Suppressor macrophage treated with lipopolysaccharide for 4 hours (primary cell): ENCODE data around the gene CFAP45.

Source experiments
- DNase-seq: peaks from one replicate; pipeline ENCODE4 v3.0.0-alpha.2; 2020

CFAP45 gene

DNA sequence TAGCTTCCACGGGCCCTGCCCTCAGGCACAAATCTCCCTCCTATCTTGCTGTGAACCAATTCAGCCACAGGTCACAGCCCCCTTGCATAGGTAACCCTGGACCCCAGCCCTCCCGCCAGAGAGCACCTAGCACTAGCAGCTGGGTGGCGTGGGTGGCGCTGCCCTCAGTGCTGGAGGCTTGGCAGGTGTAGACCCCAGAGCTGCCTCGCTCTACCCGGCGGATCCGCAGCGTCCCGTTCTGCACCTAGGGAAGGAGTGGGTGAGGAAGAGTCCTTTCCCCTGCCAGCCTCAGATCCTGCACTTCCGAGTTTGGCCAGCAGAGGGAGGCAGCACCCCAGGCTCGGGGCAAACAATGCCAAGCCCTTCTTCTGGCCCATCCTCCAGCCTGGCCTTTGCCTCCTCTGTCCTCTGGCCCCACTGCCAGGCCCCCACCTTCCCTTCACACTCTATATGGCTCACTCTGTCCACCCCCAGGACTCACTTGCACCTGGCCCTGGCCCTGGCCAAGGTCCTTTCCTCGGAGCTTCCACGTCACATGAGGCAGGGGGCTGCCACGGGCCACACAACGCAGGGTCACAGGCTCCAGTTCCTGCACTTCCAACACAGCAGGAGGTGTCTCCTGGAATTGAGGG lies 36.4 kb upstream of the CFAP45 start:
- peak; percentile 76 for DNase-seq

DNA sequence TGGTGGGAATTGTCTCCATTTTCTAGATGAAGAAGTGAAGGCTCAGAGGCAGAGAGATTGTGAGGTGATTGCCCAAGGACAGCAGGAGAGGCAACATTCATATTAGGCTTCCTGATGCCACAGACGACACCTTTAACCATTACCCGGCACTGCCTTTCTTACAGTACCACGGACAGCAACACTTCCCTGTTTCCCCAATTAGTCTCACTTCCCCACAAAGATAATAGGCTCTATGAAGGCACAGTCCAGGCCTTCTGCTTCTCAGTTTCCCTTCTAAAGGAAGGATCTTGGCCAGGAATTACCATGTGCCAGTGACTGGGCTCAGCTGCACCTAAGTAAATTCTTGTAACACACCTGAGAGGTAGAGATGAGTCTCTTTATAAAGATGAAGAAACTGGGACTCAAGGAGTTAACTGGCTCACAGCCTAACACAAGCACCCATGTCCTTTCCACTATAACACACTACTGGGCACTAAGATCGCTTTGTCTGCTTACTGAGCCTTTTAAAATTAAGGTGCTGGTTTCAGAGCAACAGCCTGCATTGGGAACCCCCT lies 35.8 kb upstream of the CFAP45 start:
- DNase-seq, result peak; percentile 72

DNA sequence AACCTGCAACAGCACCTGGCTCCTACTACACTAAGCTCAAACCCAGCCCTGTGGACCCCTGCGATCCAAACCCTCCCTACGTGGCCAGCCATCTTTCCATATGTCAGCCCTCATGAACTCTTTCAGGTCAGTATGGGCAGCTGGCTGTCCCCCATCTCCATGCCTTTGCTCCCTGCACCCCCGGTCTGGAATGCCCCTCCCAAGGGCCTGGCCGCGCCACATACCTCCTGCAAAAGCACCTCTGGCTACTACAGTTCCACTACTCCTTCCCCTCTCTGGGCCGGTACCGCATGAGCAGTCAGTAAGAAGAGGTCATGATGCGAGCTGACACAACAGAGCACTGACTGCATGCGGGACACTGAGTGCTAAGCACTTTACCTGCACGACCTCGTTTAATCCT lies 35.3 kb upstream of the CFAP45 start:
- DNase-seq, result no peak

DNA sequence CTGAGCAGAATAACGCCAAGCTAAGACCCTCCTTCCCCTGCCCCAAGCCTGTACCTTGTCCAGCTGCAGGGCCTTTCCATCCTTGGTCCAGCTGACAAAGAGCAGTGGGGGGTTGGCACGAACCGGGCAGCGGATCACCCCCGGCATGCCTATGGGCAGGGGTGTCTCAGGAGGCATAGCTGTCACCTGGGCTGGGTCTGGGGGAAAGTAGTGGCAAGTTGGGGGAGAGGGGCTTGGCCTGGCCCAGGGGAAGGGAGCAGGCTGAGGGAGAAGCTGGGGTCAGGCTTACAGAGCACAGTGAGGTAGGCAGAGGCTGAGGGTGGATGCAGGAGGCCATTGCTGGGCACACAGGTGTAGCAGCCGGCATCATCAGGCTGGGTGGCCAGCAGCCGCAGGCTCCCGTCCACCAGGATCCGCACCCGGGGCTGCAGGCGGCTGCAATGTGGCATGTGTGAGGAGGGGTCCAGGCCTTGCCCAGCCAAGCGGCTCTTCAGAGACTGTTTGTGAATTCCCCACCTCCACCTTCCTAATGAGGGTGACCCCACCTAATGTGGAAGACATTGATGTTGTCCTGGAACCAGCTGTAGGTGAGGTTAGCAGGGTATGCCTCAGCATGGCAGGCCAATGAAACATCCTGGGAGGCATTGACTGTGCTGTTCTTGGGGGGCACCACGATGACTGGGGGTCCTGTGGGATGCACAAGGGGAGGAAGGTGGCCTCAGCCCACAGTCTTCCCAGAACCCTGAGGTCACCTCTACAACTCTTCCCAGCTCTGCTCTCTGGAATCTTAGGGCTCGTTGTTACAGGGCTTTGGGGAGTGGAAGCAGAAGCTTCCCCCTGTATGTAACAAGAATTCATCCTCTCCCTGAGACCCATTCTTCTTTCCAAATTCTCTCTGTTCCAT lies 34.4 kb upstream of the CFAP45 start:
- DNase-seq, result no peak

DNA sequence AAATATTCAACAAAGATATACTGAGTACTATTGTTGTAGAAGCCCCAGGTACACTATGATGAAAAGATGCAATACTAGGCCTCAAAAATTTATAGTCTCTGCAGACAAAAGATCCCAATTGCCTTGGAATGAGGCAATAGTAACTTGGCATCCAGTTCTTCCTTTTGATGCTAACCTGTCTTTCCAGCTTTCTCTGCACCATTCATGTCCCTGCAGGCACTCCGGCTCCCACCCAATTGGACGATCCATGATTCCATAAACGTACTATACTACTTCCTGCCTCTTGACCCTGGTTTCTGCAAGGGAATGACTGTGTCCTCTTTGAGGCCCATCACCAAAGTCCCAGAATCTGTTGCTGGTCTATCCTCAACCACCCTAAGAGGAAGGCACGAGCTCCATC lies 33.4 kb upstream of the CFAP45 start:
- no peak for DNase-seq

DNA sequence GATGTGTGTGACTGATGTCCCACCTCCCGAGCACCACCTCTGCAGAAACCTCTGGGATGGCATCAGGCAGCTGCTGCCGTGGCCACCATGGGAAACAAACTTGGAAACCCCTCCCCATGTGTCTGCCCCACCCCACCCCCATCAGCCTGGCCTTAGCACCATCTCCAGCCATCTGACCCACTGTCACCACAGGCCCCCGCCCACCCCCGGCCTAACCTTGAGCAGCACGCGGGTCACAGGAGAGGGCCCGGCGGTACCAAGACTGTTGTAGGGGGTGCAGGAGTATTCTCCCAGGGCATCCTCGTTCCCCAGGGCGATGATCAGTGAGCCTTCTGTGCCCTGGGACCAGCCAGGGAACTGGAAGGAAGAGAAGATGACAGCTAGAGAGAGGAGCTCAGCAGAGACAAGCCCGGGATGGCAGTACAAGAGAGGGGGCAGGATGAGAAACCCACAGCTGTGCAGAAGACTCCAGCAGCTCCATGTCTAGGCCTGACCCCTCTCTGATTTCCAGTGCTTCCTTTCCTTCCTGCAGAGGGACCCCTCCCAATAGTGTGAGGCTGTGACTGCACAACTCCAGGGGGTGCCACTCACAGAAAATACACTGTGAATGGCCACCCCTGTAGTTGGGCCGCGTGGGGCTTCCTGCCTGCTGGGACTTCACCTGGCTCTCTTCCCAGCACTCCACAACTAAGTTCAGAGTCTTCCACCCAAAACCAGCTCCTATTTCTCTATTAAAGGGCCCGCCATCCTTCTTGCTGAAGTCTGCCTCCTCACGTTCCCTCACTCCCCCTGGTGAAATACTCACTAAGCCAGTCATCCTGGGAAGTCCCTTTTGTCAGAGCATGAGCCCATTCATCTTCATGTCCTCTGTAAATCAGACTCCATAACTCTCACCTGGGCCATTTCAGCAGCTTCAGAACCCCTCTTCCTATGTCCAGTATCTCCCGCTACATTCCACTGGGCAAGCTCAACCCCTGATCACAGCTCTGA lies 32.6 kb upstream of the CFAP45 start:
- DNase-seq, result no peak

DNA sequence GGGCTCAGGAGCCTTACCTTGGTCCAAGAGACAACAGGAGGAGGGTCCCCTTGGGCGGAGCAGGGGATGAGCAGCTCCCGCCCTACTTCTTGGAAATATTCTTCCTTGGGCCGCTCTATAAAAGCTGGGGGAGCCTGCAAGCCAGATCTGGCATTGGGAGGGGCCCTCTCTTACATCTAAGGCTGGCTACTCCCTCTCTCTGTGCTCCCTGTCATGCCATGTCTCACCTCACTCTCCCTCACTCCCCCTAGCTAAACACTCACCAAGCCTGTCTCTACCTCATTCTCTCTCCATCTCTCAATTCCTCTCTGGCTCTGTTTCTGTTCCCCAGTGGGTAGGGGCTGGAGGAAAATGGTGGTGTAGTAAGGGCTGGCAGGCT lies 31.8 kb upstream of the CFAP45 start:
- DNase-seq, result no peak

DNA sequence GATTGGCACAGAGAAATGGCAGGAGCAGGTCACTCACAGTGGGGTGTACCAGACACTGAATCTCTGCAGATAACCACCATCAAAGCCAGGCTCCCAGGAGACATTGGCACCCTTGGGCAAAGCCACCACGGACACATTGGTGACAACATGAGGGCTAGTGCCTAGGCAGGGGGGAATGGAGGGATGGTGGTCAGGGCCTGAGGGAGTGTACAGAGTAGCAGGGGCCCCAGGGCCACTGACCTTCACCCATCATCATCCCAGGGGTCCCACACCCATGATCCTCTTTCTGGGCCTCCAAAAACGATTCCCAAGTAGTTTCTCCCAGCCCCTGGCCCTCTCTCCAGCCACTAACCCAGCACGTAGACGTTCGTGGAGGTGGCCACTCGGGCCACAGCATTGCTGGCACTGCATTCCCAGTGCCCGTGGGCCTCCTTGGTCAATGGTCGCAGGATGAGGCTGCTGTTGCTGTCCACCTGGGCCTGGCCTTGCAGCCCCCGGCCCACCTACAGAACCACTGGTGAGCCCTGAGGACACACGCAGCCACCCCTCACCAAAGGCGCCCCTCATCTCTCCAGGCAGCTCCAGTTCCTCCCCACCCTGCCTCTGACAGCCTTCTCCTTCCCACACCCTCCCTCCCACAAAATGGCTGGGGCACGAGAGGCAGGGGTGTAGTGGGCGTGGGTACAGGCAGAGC lies 31.3 kb upstream of the CFAP45 start:
- DNase-seq, result no peak

DNA sequence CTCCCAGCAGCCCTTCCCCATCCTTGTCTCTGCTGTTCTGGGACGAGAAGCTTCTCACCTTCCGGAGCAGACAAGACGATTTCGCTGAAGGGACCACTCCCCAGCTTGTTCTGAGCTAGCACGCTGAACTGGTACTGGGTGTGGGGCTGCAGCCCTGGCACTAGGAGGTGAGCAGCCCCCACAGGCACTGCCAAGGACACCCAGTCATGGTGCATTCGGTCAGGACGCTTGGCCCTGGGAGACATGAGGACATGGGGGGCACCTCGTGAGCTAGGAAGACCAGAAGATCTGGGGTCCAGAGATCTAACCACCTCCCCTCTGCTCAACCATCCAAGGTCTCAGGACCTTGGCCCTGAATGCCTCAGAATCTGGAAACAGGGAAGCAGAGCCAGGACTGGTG lies 30.7 kb upstream of the CFAP45 start:
- no peak for DNase-seq

DNA sequence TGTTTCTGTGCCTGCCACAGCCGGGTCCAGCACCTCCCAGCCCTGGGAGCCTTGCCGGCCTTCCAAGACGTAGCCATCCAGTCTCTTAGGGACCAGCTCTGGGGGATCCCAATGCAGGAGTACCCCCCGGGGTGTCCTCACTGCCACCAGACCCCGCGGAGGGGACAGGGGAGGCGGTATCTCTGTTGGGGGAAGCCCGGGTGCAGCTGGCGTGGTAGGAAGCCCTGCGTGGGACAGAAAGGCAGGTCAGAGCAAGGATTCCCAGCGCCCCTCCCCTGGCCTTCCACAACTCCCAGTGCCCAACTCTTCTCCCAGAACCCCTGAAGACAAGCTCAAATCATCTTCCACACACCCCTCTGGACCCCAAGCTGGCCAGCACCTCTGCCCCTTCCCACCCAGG lies 30.3 kb upstream of the CFAP45 start:
- DNase-seq, result no peak

DNA sequence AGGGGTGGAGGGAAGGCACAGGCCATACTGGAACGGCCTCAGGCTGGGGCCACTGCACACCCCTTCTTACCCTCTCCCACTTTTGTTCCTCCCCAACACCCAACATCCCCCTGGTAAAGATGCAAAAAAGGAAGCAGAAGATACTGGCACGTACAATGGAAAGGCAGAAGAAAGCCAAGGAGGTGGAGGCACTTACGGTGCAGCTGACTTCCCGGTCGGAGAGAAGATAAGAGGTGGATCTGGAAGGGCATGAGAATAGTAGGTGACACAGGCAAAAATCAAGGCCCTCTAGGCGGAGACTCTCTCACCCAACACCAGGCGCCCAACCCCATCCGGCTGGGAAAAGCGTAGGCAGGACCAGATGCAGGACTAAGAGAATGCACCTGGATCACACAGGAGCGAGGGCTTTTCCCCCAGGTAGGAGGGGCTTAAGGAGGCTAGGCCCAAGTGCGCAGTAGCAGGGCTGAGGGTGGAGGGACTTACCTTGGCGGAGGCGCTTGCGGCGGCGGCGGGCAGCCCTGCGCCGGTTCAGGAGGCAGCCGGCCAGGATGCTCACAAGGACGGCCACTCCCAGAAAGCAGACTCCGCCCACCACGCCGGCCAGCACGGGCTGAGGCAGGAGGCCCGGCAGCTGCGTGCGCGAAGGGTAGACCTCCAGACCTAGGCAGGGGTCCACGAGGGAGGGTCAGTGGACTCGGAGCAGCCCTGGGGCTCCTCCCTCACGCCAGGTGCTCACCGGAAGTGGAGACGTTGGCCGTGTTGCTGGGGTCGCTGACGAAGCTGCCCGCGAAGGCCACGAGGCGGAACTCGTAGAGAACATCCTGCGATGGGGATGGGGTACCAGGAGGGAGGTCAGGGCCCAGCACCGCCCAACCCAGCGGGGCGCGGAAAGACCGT lies 29.4 kb upstream of the CFAP45 start:
- no peak for DNase-seq

DNA sequence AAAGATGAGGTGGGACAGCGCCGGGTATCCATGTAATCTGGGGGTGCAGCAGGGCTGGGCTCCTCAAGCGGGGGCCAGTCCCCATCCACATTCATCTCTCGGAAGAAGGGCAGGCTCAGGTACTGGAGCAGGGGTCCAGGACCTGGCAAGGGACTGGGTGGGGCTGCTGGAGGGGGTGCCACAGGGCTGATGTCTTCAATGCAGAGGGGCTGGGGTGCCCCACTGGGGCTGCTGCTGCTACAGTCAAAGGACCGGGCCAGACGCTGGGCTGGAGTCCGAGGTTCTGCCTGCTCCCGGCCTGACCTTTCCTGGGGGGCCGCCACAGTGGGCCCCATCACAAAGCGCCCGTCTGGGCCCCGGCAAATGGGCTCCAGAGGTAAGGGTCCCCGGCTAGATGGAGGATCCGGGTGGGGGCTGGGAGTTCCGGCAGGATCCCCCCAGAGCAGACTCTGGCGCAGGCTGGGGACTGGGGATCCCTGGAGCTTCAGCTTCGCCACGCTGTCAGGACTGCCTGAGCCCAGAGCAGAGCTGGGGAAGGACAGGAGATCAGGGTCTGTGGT lies 28.6 kb upstream of the CFAP45 start:
- no peak for DNase-seq

DNA sequence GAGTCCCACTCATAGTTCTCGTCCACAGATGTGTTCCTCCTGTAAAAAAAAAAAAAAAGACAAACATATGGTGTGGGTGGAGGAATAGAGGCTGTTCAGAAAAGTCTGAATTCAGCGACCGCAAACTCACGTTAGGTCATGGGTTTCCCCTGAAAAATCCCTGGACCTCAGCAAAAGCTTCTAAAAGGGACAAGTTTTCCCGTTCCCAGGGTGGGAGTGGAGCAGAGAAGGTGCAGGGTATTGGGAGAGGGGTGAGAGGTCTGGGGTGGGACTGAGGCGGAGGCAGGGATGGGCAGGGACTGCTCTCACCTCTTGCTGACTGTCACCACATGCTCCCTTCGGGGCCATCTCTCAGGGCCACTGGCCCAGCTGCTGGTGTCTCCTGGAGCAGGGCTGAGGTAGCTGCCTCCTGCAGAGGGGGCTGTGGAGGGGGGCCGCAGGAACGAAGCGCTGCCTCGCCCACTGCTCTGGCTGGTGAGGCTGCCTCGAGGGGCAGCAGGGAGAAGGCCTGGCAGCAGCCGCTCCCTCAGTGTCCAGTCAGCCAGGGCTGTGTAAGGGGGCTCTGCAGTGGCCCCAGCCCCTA lies 28.0 kb upstream of the CFAP45 start:
- DNase-seq, result no peak

DNA sequence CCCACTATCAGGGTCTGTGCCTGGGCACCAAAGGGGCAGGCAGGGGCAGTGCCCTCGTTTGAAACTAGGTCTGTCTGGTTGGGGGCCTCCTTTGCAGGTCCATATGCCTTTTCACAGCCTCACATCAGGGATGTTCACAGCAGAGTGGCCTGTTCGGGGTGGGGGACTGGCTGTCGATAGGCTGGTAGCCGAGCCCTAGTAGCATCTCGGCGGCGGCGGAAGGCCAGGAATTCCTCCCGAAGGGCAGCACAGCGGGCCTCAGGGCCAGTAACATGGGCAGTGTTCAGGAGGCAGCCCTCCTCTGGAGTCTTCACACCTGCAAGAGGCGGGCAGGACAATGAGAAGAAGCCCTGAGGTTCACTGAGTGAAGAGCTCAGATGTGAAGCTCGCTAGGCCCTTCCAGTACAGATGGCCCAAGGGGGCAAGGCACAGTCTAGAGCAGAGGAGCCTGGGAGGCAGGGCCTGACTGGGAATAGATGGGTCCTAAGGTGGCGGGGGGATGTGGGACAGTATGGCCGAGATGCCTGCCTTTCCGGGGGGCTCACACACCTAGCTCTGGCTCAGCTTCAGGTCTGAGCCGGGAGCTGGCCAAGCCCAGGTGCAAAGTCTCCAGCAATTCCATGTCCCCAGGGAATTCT lies 27.4 kb upstream of the CFAP45 start:
- DNase-seq, result no peak

DNA sequence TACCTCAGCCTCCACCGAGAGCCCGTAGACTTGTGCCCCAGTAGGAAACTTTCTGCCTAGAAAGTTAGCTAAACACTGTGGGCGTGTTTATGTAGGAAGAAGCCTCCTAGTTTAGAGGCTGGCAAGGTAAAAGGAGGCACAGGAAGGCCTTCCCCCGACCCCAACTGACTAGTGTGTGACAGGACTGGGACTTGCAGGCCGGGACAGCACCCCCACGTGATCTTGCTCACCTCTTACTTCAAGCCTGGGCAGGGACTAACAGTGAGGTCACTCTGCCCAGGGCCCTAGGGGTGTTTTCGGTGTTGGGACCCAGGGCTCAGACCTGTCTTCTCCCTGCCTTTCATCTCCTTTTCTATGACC lies 25.7 kb upstream of the CFAP45 start:
- DNase-seq, result no peak

DNA sequence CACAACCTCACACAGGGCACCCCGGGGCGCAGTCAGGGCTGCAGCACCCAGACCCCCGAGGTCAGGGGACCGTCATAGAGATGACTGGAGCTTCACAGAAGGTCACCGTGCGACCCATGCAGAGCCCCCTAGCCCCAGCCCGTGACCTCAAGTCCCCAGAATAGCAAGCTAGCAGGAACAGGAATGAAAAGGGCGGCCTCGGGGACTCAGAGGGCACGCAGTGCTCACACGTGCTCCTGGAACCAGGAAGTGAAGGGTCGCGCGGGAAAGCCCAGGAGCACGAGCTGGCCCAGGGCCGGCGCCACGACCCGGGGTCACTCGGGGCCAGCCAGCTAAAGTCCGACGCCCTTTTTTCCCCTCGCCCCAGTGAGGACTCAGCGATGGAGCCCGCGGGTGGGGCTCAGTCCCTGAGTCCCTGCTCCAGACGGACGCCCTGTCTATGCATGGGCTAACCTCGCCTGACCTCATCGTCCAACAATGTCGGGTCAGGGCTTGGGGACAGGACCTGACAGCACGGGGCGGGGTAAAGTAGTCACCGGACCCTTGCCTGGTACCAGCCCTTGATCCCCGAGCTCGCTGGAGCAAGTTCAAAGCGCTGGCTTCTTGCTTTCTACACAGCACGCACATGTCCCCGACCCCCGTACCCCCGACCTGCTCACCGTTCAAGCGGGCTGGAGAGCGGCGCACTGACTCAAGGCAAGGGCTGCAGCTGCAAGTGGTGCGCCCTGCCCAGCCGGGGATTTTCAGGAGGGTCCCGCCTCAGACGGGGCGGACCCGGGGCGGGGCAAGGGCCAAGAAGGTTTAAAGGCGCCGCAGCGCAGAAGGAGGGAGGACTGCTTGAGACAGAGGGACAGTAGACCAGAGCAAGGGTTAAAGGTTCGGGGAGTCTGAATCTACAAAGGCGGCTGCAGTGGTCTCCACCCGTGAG lies 25.1 kb upstream of the CFAP45 start, which contains the start of gene TAGLN2:
Gene TAGLN2 (minus strand): TSS at position 717 of the 928 bp plus-strand sequence. CDS start 4,998 bp downstream, outside the sequence.
- DNase-seq, result peak; percentile 91

DNA sequence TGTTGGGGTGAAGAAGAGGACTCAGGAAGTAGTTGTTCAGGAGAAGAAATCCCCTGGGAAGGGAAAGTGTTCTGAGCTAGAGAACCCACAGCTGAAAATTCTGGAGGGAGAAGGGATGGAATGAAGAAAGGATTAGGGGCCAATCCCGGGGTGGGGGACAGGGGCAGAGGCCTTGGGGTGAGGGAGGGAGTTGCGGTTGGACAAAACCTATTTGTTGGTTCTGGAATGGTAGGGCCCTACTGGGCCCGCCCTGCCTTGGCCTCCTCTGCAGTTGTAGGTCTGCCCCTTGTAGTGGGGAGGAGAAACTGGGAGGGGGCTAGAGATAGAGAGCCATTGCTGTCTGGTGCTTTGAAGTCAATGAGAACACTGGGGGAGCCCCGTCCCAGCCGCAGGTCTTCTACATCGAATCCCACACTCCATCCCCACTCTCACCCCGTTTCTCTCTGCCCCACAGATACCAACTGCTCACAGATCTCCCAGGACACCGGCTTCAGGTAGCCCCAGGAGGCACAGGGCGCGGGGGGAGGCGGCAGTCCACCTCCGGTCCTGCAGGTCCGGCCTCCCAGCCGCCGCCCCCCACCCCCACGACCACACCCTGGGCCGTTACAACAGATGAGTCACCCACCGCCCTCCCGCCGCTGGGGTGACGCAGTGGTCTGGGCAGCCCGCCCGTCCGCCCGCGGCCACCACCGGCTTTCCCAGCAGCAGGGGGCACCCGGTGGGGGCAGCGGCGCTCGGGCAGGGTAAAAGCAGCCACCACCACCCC lies 24.2 kb upstream of the CFAP45 start:
- DNase-seq, result peak; percentile 89
